HL-60 (cell line): Measurements from ENCODE around the gene RAX2.

ENCODE experiments used
- TF ChIP-seq, protein P1 (sequence below): IDR thresholded peaks from one replicate; pipeline ENCODE4 v1.5.1; 2011; ENCODE audit warnings: low read length, control low read depth, inconsistent platforms; ENCODE audit not compliant: insufficient read depth
- TF ChIP-seq, protein P2 (sequence below): IDR thresholded peaks from 2 replicates; pipeline ENCODE4 v1.6.1; 2012; ENCODE audit warnings: low read depth; ENCODE audit not compliant: insufficient replicate concordance

GRCh38 chr19:3808420-3809143 lies 36.6 kb upstream of the RAX2 start:
- TF ChIP-seq, protein P1, sequence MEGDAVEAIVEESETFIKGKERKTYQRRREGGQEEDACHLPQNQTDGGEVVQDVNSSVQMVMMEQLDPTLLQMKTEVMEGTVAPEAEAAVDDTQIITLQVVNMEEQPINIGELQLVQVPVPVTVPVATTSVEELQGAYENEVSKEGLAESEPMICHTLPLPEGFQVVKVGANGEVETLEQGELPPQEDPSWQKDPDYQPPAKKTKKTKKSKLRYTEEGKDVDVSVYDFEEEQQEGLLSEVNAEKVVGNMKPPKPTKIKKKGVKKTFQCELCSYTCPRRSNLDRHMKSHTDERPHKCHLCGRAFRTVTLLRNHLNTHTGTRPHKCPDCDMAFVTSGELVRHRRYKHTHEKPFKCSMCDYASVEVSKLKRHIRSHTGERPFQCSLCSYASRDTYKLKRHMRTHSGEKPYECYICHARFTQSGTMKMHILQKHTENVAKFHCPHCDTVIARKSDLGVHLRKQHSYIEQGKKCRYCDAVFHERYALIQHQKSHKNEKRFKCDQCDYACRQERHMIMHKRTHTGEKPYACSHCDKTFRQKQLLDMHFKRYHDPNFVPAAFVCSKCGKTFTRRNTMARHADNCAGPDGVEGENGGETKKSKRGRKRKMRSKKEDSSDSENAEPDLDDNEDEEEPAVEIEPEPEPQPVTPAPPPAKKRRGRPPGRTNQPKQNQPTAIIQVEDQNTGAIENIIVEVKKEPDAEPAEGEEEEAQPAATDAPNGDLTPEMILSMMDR = no peak
- TF ChIP-seq, protein P2, sequence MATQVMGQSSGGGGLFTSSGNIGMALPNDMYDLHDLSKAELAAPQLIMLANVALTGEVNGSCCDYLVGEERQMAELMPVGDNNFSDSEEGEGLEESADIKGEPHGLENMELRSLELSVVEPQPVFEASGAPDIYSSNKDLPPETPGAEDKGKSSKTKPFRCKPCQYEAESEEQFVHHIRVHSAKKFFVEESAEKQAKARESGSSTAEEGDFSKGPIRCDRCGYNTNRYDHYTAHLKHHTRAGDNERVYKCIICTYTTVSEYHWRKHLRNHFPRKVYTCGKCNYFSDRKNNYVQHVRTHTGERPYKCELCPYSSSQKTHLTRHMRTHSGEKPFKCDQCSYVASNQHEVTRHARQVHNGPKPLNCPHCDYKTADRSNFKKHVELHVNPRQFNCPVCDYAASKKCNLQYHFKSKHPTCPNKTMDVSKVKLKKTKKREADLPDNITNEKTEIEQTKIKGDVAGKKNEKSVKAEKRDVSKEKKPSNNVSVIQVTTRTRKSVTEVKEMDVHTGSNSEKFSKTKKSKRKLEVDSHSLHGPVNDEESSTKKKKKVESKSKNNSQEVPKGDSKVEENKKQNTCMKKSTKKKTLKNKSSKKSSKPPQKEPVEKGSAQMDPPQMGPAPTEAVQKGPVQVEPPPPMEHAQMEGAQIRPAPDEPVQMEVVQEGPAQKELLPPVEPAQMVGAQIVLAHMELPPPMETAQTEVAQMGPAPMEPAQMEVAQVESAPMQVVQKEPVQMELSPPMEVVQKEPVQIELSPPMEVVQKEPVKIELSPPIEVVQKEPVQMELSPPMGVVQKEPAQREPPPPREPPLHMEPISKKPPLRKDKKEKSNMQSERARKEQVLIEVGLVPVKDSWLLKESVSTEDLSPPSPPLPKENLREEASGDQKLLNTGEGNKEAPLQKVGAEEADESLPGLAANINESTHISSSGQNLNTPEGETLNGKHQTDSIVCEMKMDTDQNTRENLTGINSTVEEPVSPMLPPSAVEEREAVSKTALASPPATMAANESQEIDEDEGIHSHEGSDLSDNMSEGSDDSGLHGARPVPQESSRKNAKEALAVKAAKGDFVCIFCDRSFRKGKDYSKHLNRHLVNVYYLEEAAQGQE = no peak
